DOHH2 (cell line): ENCODE measurements around the gene SCAF4.

Experiments used
- H3F3A ChIP-seq: fragments of 200-600 bp; sonication (generic), shearing (Covaris generic); 2 replicates; pipeline ENCODE4 v1.6.0; 2016; ENCODE audit warnings: antibody characterized with exemption, mild to moderate bottlenecking; ENCODE audit not compliant: control insufficient read depth, insufficient read depth
- H3K27ac ChIP-seq: fragments of 200-600 bp; sonication (generic); 2 replicates; pipeline ENCODE4 v1.5.1; 2014; ENCODE audit warnings: low read depth, mild to moderate bottlenecking, low read length, moderate library complexity
- H3K27me3 ChIP-seq: fragments of 200-600 bp; sonication (generic); 2 replicates; pipeline ENCODE4 v1.6.1; 2014; ENCODE audit warnings: mild to moderate bottlenecking, low read length, mixed read lengths; ENCODE audit not compliant: control insufficient read depth
- H3K36me3 ChIP-seq: fragments of 200-600 bp; sonication (generic); 2 replicates; pipeline ENCODE4 v1.6.1; 2014; ENCODE audit warnings: mild to moderate bottlenecking, low read length, moderate library complexity, mixed read lengths; ENCODE audit not compliant: control insufficient read depth
- H3K4me1 ChIP-seq: fragments of 200-600 bp; sonication (generic); 2 replicates; pipeline ENCODE4 v1.6.1; 2014; ENCODE audit warnings: mild to moderate bottlenecking, low read length, mixed read lengths; ENCODE audit not compliant: control insufficient read depth
- H3K4me2 ChIP-seq: fragments of 200-600 bp; sonication (generic); 2 replicates; pipeline ENCODE4 v1.6.0; 2014; ENCODE audit warnings: mild to moderate bottlenecking, low read length, moderate library complexity
- H3K4me3 ChIP-seq: fragments of 200-600 bp; sonication (generic); 2 replicates; pipeline ENCODE4 v1.5.1; 2014; ENCODE audit warnings: mild to moderate bottlenecking, low read length, mixed read lengths
- H3K79me2 ChIP-seq: fragments of 200-600 bp; sonication (generic); 2 replicates; pipeline ENCODE4 v1.6.1; 2014; ENCODE audit warnings: mild to moderate bottlenecking, low read length, mixed read lengths; ENCODE audit not compliant: control insufficient read depth
- H3K9me2 ChIP-seq: fragments of 200-600 bp; sonication (generic); replicated peaks from 2 replicates; pipeline ENCODE4 v1.6.1; 2014; ENCODE audit warnings: mild to moderate bottlenecking, low read length, mixed read lengths; ENCODE audit not compliant: control insufficient read depth
- H3K9me3 ChIP-seq: fragments of 200-600 bp; sonication (generic); 2 replicates; pipeline ENCODE4 v1.6.1; 2014; ENCODE audit warnings: antibody characterized with exemption, low read length, mixed read lengths; ENCODE audit not compliant: control insufficient read depth, insufficient read depth
- H4K20me1 ChIP-seq: fragments of 200-600 bp; sonication (generic); 2 replicates; pipeline ENCODE4 v1.6.0; 2014; ENCODE audit warnings: low read depth, mild to moderate bottlenecking, antibody characterized with exemption, low read length, moderate library complexity; ENCODE audit not compliant: control insufficient read depth, insufficient read depth
- CTCF ChIP-seq: fragments of 200-600 bp; sonication (generic); IDR thresholded peaks from one replicate; pipeline ENCODE4 v1.5.1; 2014; ENCODE audit warnings: antibody characterized with exemption, mild to moderate bottlenecking, low read depth, low read length; ENCODE audit not compliant: poor library complexity, severe bottlenecking
- EZH2phosphoT487 ChIP-seq: fragments of 200-600 bp; sonication (generic); IDR thresholded peaks from 2 replicates; pipeline ENCODE4 v1.6.1; 2017; ENCODE audit warnings: borderline replicate concordance, mild to moderate bottlenecking, antibody characterized with exemption, low read length, moderate library complexity, mixed read lengths

SCAF4 gene

GRCh38 chr21:31675318-31675717 is 56.6 kb downstream of the SCAF4 start:
- H4K20me1 ChIP-seq, result no peaks in the 10 kb centered on the region
- H3K4me1 ChIP-seq, result peaks cover 32% of the 10 kb centered on the region
- peaks cover 42% of the 10 kb centered on the region for H3F3A ChIP-seq
- H3K9me3 ChIP-seq, result no peaks in the 10 kb centered on the region
- peaks cover 72% of the 10 kb centered on the region for H3K36me3 ChIP-seq
- no peak overlapping the region for H3K4me3 ChIP-seq
- no peaks in the 10 kb centered on the region for H3K27me3 ChIP-seq
- H3K9me2 ChIP-seq, result no peaks in the 10 kb centered on the region
- H3K27ac ChIP-seq, result no peak overlapping the region
- H3K4me2 ChIP-seq, result no peak overlapping the region
- H3K79me2 ChIP-seq, result no peaks in the 10 kb centered on the region
- TF ChIP-seq CTCF (no peak), EZH2phosphoT487 (no peak)

- Histone ChIP-seq H3K9me2 (no peaks in the 10 kb centered on the region), H3F3A (peaks cover 58% of the 10 kb centered on the region), H3K4me2 (no peak overlapping the region), H3K4me1 (peaks cover 25% of the 10 kb centered on the region), H3K4me3 (no peak overlapping the region), H3K27ac (no peak overlapping the region), H3K9me3 (no peaks in the 10 kb centered on the region), H4K20me1 (no peaks in the 10 kb centered on the region), H3K27me3 (no peaks in the 10 kb centered on the region), H3K36me3 (peaks cover 71% of the 10 kb centered on the region), H3K79me2 (no peaks in the 10 kb centered on the region)
- TF ChIP-seq CTCF, result no peak
- TF ChIP-seq EZH2phosphoT487, result no peak
Measured at GRCh38 chr21:31673321-31673912, 58.5 kb downstream of the SCAF4 start.

- Histone ChIP-seq H3K4me2 (no peak overlapping the region), H3K9me2 (no peaks in the 10 kb centered on the region), H3K79me2 (no peaks in the 10 kb centered on the region), H4K20me1 (no peaks in the 10 kb centered on the region), H3K9me3 (no peaks in the 10 kb centered on the region), H3K4me1 (peaks cover 13% of the 10 kb centered on the region), H3F3A (peaks cover 73% of the 10 kb centered on the region), H3K4me3 (no peak overlapping the region), H3K27me3 (no peaks in the 10 kb centered on the region), H3K27ac (no peak overlapping the region), H3K36me3 (peaks cover 74% of the 10 kb centered on the region)
- no peak for TF ChIP-seq EZH2phosphoT487
Measured at GRCh38 chr21:31671931-31672330, 60.0 kb downstream of the SCAF4 start.

GRCh38 chr21:31671146-31671716 is 60.7 kb downstream of the SCAF4 start:
- Histone ChIP-seq H3K79me2 (peaks cover 4% of the 10 kb centered on the region), H3F3A (peaks cover 77% of the 10 kb centered on the region), H3K27ac (no peak overlapping the region), H4K20me1 (no peaks in the 10 kb centered on the region), H3K4me1 (peaks cover 6% of the 10 kb centered on the region), H3K9me3 (no peaks in the 10 kb centered on the region), H3K9me2 (no peaks in the 10 kb centered on the region), H3K36me3 (peaks cover 78% of the 10 kb centered on the region), H3K4me2 (no peak overlapping the region), H3K4me3 (no peak overlapping the region), H3K27me3 (no peaks in the 10 kb centered on the region)
- no peak for TF ChIP-seq EZH2phosphoT487
